Measurements from ENCODE around the gene TRIL. TPM values are rescaled to one million over a fixed set of nuclear protein-coding genes. Genes with fewer than 3 reads are reported as not detected.
A peak's percentile ranks its signal among the peaks of the same experiment; 100 is the strongest.

The TRIL gene
- polyA plus RNA-seq, 1 experiment: not detected

DNA sequence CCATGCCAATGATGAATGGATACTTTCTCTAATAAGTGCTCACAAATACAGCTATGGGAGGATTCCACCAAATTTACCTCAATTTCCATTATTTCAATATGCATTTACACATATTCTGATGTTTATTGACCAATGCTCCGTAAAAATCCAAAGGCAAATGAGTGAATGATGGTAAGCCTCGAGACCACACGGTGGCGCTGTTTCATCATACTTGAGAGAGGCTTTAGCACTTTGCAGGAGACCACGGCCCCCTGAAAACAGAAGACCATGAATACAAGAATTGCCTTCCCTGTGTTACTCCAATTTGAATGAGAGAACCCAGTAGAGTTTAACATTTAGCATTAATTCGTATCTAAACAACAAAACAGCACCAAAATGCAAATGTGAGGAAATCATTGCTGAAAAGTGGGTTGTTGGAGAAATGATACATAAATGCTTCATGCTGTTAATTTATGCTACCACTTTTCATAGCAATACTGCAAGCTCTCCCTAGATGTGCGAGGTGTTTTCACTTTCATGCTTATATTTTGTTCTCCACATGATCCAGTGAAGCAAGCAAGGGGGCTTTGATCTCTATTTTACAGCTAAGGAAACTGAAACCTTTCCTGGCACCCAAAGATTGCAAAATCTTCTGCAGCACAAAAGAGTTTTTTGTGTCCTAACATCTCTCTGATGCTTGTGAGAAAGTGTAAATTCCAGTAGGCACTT is 35.4 kb downstream of the TRIL start:
- no peaks in the 10 kb centered on the region for H3K36me3 ChIP-seq (ENCODE audit: control insufficient read depth, insufficient read depth, low read length)
- TF ChIP-seq, protein P1, sequence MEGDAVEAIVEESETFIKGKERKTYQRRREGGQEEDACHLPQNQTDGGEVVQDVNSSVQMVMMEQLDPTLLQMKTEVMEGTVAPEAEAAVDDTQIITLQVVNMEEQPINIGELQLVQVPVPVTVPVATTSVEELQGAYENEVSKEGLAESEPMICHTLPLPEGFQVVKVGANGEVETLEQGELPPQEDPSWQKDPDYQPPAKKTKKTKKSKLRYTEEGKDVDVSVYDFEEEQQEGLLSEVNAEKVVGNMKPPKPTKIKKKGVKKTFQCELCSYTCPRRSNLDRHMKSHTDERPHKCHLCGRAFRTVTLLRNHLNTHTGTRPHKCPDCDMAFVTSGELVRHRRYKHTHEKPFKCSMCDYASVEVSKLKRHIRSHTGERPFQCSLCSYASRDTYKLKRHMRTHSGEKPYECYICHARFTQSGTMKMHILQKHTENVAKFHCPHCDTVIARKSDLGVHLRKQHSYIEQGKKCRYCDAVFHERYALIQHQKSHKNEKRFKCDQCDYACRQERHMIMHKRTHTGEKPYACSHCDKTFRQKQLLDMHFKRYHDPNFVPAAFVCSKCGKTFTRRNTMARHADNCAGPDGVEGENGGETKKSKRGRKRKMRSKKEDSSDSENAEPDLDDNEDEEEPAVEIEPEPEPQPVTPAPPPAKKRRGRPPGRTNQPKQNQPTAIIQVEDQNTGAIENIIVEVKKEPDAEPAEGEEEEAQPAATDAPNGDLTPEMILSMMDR (IDR thresholded peaks at IDR 0.05; ENCODE audit: insufficient read depth, low read depth, low read length): peak; percentile 81
- peaks cover 6% of the 10 kb centered on the region for H3K27me3 ChIP-seq (ENCODE audit: control insufficient read depth, insufficient read depth, low read length)
- CTCF ChIA-PET: interaction anchor here (0.6 to 13.2 kb wide), 46 partner anchors 11 to 1578 kb away, joined by 3 to 555 read pairs (median 5); partner anchors contain the start of gene TRIL
- DNase-seq (ENCODE audit: low read depth): no peak
- POLR2A ChIA-PET: no interaction called here
- H3K4me3 ChIP-seq (ENCODE audit: low read depth, low read length): no peak overlapping the region

DNA sequence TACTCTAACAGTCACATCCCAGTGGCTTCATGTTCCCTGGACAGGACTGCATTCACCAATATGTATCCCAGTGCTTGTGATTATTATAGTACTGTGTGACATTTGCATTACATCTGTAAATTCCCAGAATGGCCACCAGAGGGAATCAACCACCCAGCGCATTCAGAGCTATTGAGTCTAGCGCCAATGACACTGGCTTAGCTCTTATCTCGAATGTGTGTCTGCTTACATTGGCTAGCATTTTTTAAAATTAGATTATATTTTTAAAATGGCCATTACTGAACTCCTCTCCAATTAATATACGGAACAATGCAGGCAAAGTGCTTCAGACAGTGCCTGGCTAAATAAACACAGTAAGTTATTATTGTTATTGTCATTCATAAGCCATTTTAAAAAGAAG is 36.3 kb downstream of the TRIL start:
- TF ChIP-seq, protein P1 (IDR thresholded peaks at IDR 0.05; ENCODE audit: insufficient read depth, low read depth, low read length): peak; percentile 85
- Histone ChIP-seq H3K36me3 (ENCODE audit: control insufficient read depth, insufficient read depth, low read length) (no peaks in the 10 kb centered on the region), H3K27me3 (ENCODE audit: control insufficient read depth, insufficient read depth, low read length) (peaks cover 6% of the 10 kb centered on the region), H3K4me3 (ENCODE audit: low read depth, low read length) (no peak overlapping the region)
- no peak for DNase-seq (ENCODE audit: low read depth)
- CTCF ChIA-PET: interaction anchor here (0.5 to 13.2 kb wide), 56 partner anchors 11 to 713 kb away, joined by 3 to 555 read pairs (median 4); partner anchors contain the start of gene TRIL
- POLR2A ChIA-PET: interaction anchor here (0.7 kb wide), 1 partner anchor 185 kb away, joined by 3 read pairs; no protein-coding TSS in a partner anchor

DNA sequence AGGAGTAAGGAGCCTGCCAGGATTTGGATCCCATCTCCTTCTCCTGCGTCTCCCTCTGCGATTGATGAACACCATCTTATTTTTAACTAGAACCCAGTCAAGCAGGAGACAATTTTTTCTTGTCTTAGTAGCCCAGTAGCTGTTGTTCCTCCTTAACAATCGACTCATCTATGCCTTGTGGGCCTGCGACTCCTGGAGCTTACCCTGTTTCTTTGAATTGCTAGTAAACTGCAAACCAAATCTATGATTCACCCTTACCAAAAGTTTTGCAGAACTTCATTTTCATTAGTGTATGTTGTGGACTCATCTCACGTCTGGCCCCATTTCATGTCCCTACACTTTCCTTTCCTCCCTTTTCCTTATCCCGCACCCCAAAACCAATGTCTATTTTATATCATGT is 37.7 kb downstream of the TRIL start:
- TF ChIP-seq, protein P1 (IDR thresholded peaks at IDR 0.05; ENCODE audit: insufficient read depth, low read depth, low read length): no peak
- DNase-seq (ENCODE audit: low read depth): no peak
- Histone ChIP-seq H3K36me3 (ENCODE audit: control insufficient read depth, insufficient read depth, low read length) (no peaks in the 10 kb centered on the region), H3K4me3 (ENCODE audit: low read depth, low read length) (no peak overlapping the region), H3K27me3 (ENCODE audit: control insufficient read depth, insufficient read depth, low read length) (peaks cover 6% of the 10 kb centered on the region)
- POLR2A ChIA-PET: no interaction called here
- CTCF ChIA-PET: interaction anchor here (0.8 to 13.2 kb wide), 14 partner anchors 10 to 488 kb away, joined by 3 to 555 read pairs (median 6); partner anchors contain the start of gene TRIL

DNA sequence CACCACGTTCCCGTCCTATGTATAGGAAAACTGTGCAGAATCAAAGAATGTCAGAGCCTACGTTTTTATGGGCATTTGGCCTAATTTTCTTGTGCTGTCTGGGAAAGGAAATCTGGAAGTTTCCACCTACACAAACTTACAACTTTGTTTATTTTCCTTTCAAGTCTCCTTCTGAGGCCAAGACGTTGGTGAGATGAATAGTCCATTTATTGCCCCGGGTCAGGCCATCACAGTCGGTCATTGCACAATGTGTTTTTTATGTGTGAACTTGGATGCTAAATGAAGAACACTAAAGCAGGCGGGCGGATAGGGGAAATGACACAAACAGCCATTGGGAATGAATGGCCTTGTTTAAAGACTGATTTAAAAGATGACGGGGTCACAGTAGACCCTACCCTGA is 38.6 kb downstream of the TRIL start:
- ChIA-PET POLR2A (no interaction called here), CTCF (interaction anchor here (0.9 to 13.2 kb wide), 9 partner anchors 7 to 489 kb away, joined by 3 to 555 read pairs (median 5); no protein-coding TSS in a partner anchor)
- H3K4me3 ChIP-seq (ENCODE audit: low read depth, low read length): no peak overlapping the region
- no peaks in the 10 kb centered on the region for H3K36me3 ChIP-seq (ENCODE audit: control insufficient read depth, insufficient read depth, low read length)
- TF ChIP-seq, protein P1 (IDR thresholded peaks at IDR 0.05; ENCODE audit: insufficient read depth, low read depth, low read length): no peak
- no peak for DNase-seq (ENCODE audit: low read depth)
- peaks cover 2% of the 10 kb centered on the region; the same call in 1 of the 2 replicates for H3K27me3 ChIP-seq (ENCODE audit: control insufficient read depth, insufficient read depth, low read length)

DNA sequence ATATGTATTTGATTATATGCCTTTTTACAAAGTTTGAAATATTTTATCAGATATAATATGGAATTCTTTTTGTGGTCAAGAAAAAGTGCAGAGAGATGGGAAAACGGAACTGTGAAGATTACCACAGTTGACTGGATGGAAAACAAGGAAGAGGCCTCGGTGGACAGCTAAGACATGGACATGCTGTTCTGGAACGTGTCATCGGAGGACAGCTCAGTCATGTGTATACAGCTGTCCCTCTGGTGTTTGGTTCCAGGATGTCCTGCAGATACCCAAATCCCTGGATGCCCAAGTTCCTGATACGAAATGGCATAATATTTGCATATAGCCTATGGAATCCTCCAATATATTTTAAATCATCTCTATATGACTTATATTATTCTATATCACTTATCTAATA is 49.4 kb downstream of the TRIL start:
- CTCF ChIA-PET: interaction anchor here (1.6 to 6.5 kb wide), 3 partner anchors 13 to 197 kb away, joined by 4 to 52 read pairs (median 8); no protein-coding TSS in a partner anchor
- TF ChIP-seq, protein P1 (IDR thresholded peaks at IDR 0.05; ENCODE audit: insufficient read depth, low read depth, low read length): no peak
- POLR2A ChIA-PET: no interaction called here
- Histone ChIP-seq H3K36me3 (ENCODE audit: control insufficient read depth, insufficient read depth, low read length) (no peaks in the 10 kb centered on the region), H3K4me3 (ENCODE audit: low read depth, low read length) (no peak overlapping the region), H3K27me3 (ENCODE audit: control insufficient read depth, insufficient read depth, low read length) (no peaks in the 10 kb centered on the region; the same call in 1 of the 2 replicates)
- no peak for DNase-seq (ENCODE audit: low read depth)
